GM19467 (cell line): ENCODE data around the gene USP5.
"Not testable (repeated sequence)": the region's sequence is repeated elsewhere in the genome, so short reads cannot be mapped to it uniquely, and the experiment has no call there.

Experiments
- ATAC-seq: cut with Tn5 transposase; IDR thresholded peaks from one replicate; pipeline ENCODE4 v1.9.1; 2021; ENCODE audit warnings: mild to moderate bottlenecking, moderate library complexity; ENCODE audit not compliant: unreplicated experiment

USP5 gene

GRCh38 chr12:6863586-6864321 lies 11.8 kb downstream of the USP5 start:
- no peak for ATAC-seq

- ATAC-seq: not testable (repeated sequence)
Observed at GRCh38 chr12:6865307-6865706, 13.4 kb downstream of the USP5 start.

- no peak for ATAC-seq
Observed at GRCh38 chr12:6866163-6866919, 14.4 kb downstream of the USP5 start.

GRCh38 chr12:6866920-6867412 lies 15.0 kb downstream of the USP5 start:
- peak; percentile 2 for ATAC-seq

- ATAC-seq: peak; percentile 46
Observed at GRCh38 chr12:6867413-6868210, 15.7 kb downstream of the USP5 start, which contains the start of gene TPI1. TPI1 (plus strand) TSS chr12:6867531; CDS start chr12:6867567, 36 bp downstream.

- no peak for ATAC-seq
Observed at GRCh38 chr12:6868211-6869048, 16.5 kb downstream of the USP5 start.

GRCh38 chr12:6869049-6870021 lies 17.4 kb downstream of the USP5 start:
- ATAC-seq: no peak

- ATAC-seq: not testable (repeated sequence)
Observed at GRCh38 chr12:6870304-6870703, 18.4 kb downstream of the USP5 start.

- no peak for ATAC-seq
Observed at GRCh38 chr12:6871052-6871957, 19.4 kb downstream of the USP5 start.

- no peak for ATAC-seq
Observed at GRCh38 chr12:6872073-6873048, 20.4 kb downstream of the USP5 start.

GRCh38 chr12:6873094-6874014 lies 21.4 kb downstream of the USP5 start, which contains the start of gene SPSB2:
SPSB2 (minus strand) TSS chr12:6873303; CDS start chr12:6872901, 402 bp downstream.
- ATAC-seq: peak; percentile 71

- ATAC-seq: not testable (repeated sequence)
Observed at GRCh38 chr12:6874015-6874368, 22.0 kb downstream of the USP5 start.

- not testable (repeated sequence) for ATAC-seq
Observed at GRCh38 chr12:6879824-6880223, 27.9 kb downstream of the USP5 start.

- ATAC-seq: no peak
Observed at GRCh38 chr12:6883252-6883651, 31.3 kb downstream of the USP5 start.

GRCh38 chr12:6883683-6884082 lies 31.7 kb downstream of the USP5 start:
- ATAC-seq: no peak

GRCh38 chr12:6884539-6884938 lies 32.6 kb downstream of the USP5 start:
- ATAC-seq: no peak
